Progenitor cell of endocrine pancreas (in vitro differentiated cells): ENCODE measurements around the gene POLR2A. TPM values are rescaled to one million over a fixed set of nuclear protein-coding genes. Genes with fewer than 3 reads are reported as not detected.

ENCODE experiments used
- DNase-seq: peaks from one replicate; pipeline ENCODE4 v3.0.0; 2021; ENCODE audit warnings: low spot score; ENCODE audit not compliant: unreplicated experiment
- H3K27ac Mint-ChIP-seq: 2 replicates; pipeline ENCODE4 v1.8.0; 2021; ENCODE audit warnings: mild to moderate bottlenecking, moderate library complexity, mixed read lengths
- H3K27me3 Mint-ChIP-seq: 2 replicates; pipeline ENCODE4 v1.8.0; 2021; ENCODE audit warnings: mixed read lengths
- H3K36me3 Mint-ChIP-seq: 2 replicates; pipeline ENCODE4 v1.8.0; 2022; ENCODE audit warnings: mixed read lengths; ENCODE audit not compliant: insufficient read depth
- H3K4me1 Mint-ChIP-seq: 2 replicates; pipeline ENCODE4 v1.8.0; 2021; ENCODE audit warnings: low read depth, mixed read lengths
- H3K4me3 Mint-ChIP-seq: 2 replicates; pipeline ENCODE4 v1.8.0; 2021; ENCODE audit warnings: low read depth, mild to moderate bottlenecking, moderate library complexity, mixed read lengths
- H3K9me3 Mint-ChIP-seq: 2 replicates; pipeline ENCODE4 v1.8.0; 2021; ENCODE audit warnings: low read depth, mixed read lengths
- CTCF ChIP-seq: fragments of 200-600 bp; sonication (generic); IDR thresholded peaks from one replicate; pipeline ENCODE4 v1.5.0; 2021; ENCODE audit warnings: antibody characterized with exemption, mild to moderate bottlenecking; ENCODE audit not compliant: unreplicated experiment
- total RNA-seq: library from RNA; stranded (reverse); gene quantifications from 2 replicates; pipeline ENCODE4 v1.2.1, GENCODE V29; 2021

POLR2A gene
- total RNA-seq, 1 donor from 2014 or later, result 195 TPM

- no peak for DNase-seq
- Mint-ChIP-seq H3K27ac (no peak overlapping the region), H3K36me3 (peaks cover 25% of the 10 kb centered on the region), H3K27me3 (no peaks in the 10 kb centered on the region), H3K4me3 (no peak overlapping the region), H3K9me3 (no peaks in the 10 kb centered on the region), H3K4me1 (peaks cover 12% of the 10 kb centered on the region)
- TF ChIP-seq CTCF, result no peak
These were observed 11.8 kb downstream of the POLR2A start for GRCh38 chr17:7495906-7496434.

GRCh38 chr17:7496470-7497183 lies 12.5 kb downstream of the POLR2A start:
- Mint-ChIP-seq H3K27ac (peak overlapping the region; percentile 80), H3K9me3 (no peaks in the 10 kb centered on the region), H3K4me1 (peaks cover 9% of the 10 kb centered on the region), H3K4me3 (no peak overlapping the region), H3K27me3 (no peaks in the 10 kb centered on the region), H3K36me3 (peaks cover 30% of the 10 kb centered on the region)
- TF ChIP-seq CTCF, result no peak
- no peak for DNase-seq

- Mint-ChIP-seq H3K9me3 (no peaks in the 10 kb centered on the region), H3K4me1 (peaks cover 6% of the 10 kb centered on the region), H3K27ac (peak overlapping the region; percentile 80), H3K36me3 (peaks cover 32% of the 10 kb centered on the region), H3K27me3 (no peaks in the 10 kb centered on the region), H3K4me3 (no peak overlapping the region)
- TF ChIP-seq CTCF, result no peak
- no peak for DNase-seq
These were observed 13.1 kb downstream of the POLR2A start for GRCh38 chr17:7497228-7497627.

- Mint-ChIP-seq H3K27me3 (no peaks in the 10 kb centered on the region), H3K9me3 (no peaks in the 10 kb centered on the region), H3K36me3 (peaks cover 34% of the 10 kb centered on the region), H3K4me1 (peaks cover 6% of the 10 kb centered on the region), H3K27ac (no peak overlapping the region), H3K4me3 (no peak overlapping the region)
- TF ChIP-seq CTCF, result no peak
- DNase-seq, result no peak
These were observed 13.5 kb downstream of the POLR2A start for GRCh38 chr17:7497636-7498035.

GRCh38 chr17:7499161-7499560 lies 15.0 kb downstream of the POLR2A start:
- no peak overlapping the region for H3K27ac Mint-ChIP-seq
- H3K9me3 Mint-ChIP-seq, result no peaks in the 10 kb centered on the region
- H3K4me3 Mint-ChIP-seq, result no peak overlapping the region
- TF ChIP-seq CTCF, result no peak
- peaks cover 40% of the 10 kb centered on the region for H3K36me3 Mint-ChIP-seq
- DNase-seq, result no peak
- H3K4me1 Mint-ChIP-seq, result no peaks in the 10 kb centered on the region
- H3K27me3 Mint-ChIP-seq, result no peaks in the 10 kb centered on the region
